LNCaP clone FGC (cell line): ENCODE results near the gene CRACR2B.

Experiments
- DNase-seq: peaks from one replicate; pipeline ENCODE4 v3.0.0-alpha.2; 2011; ENCODE audit warnings: low read depth
- H3K4me3 ChIP-seq: 2 replicates; pipeline ENCODE4 v1.5.1; 2011; ENCODE audit warnings: mild to moderate bottlenecking, low read depth, low read length, control low read depth
- CTCF ChIP-seq: IDR thresholded peaks from 2 replicates; pipeline ENCODE4 v1.5.1; 2012; ENCODE audit warnings: mild to moderate bottlenecking; ENCODE audit not compliant: control insufficient read depth, insufficient read depth; ENCODE audit errors: extremely low read depth

The CRACR2B gene

GRCh38 chr11:796565-797295, 31.0 kb upstream of the CRACR2B start:
- H3K4me3 ChIP-seq = peak overlapping the region; percentile 94
- no peak for DNase-seq
- no peak for TF ChIP-seq CTCF

- DNase-seq = no peak
- TF ChIP-seq CTCF = no peak
Measured at GRCh38 chr11:797296-798092, 30.2 kb upstream of the CRACR2B start.

GRCh38 chr11:798093-798713, 29.5 kb upstream of the CRACR2B start, which contains the start of gene SLC25A22:
Gene SLC25A22, minus strand, starts transcription at chr11:798281. Its CDS starts 3,275 bp downstream, at chr11:795006.
- no peak for DNase-seq
- peak; percentile 87 for TF ChIP-seq CTCF
- peak within 1 kb of the TSS; percentile 94 for H3K4me3 ChIP-seq

More at GRCh38 chr11:797296-798092, 30.2 kb upstream of the CRACR2B start:
- peak overlapping the region; percentile 94 for H3K4me3 ChIP-seq

- TF ChIP-seq CTCF = no peak
- no peak overlapping the region for H3K4me3 ChIP-seq
- no peak for DNase-seq
Measured at GRCh38 chr11:799641-800316, 27.9 kb upstream of the CRACR2B start.

- H3K4me3 ChIP-seq = no peak overlapping the region
- TF ChIP-seq CTCF = no peak
- DNase-seq = no peak
Measured at GRCh38 chr11:800473-800872, 27.2 kb upstream of the CRACR2B start.

- no peak overlapping the region for H3K4me3 ChIP-seq
- no peak for DNase-seq
- TF ChIP-seq CTCF = no peak
Measured at GRCh38 chr11:801097-801780, 26.5 kb upstream of the CRACR2B start.
